ENCODE measurements around the gene BDNF. TPM values are rescaled to one million over a fixed set of nuclear protein-coding genes. Genes with fewer than 3 reads are reported as not detected.

BDNF gene
- total and polyA plus RNA-seq, 2 experiments from 2014 or later, result 4.9 to 9.0 TPM

DNA sequence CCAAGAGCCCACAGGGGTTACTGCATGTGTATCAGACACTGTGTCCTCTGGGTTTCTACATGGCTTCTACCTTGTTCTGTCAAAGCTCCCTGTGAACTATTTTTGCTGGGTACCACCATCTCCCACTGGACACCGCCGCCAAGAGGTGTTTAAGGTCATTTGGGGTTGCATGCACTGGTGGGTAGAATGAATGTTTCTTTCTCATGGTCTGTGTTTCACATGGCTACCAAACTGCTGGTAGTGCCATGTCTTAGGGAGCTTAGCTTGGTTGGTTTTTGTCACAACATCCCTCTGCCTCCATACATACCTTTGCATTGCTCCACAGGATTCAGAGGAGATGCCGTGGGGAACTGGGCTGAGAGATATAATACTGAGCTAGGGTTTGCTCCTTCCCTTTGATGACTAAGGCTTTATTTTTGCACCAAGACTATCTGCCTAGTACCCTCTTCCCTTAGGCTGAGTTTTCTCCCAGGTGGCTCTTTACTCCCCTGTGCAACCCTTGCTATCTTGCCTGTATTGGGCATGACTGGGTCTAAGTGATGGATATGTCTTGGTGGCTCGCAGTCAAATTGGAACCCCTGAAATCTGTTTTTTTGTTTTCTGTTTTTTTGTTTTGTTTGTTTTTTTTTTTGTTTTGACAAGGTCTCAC lies 73.2 kb downstream of the BDNF start:
- Histone ChIP-seq H3K27me3 (no peaks in the 10 kb centered on the region), H3K36me3 (replicated peaks; ENCODE audit: insufficient read depth, low read depth) (no peaks in the 10 kb centered on the region), H4K20me1 (ENCODE audit: insufficient read depth, poor library complexity, severe bottlenecking) (no peaks in the 10 kb centered on the region), H3K4me1 (ENCODE audit: insufficient read depth) (no peaks in the 10 kb centered on the region), H3K9me2 (replicated peaks; ENCODE audit: insufficient read depth) (no peaks in the 10 kb centered on the region), H3K9me3 (ENCODE audit: low read depth) (no peaks in the 10 kb centered on the region), H3K4me3 (no peak overlapping the region), H3K4me2 (no peak overlapping the region), H2AFZ (no peak overlapping the region), H3K79me2 (no peaks in the 10 kb centered on the region), H3K27ac (no peak overlapping the region)
- 99% methylated on average over 4 of the region's 4 CpGs for WGBS (ENCODE audit: low lambda C conversion rate, missing lambda C conversion rate)
- no peak for DNase-seq (ENCODE audit: low spot score)
- TF ChIP-seq CTCF (IDR thresholded peaks at IDR 0.05; ENCODE audit: poor library complexity), result no peak
- no peak for TF ChIP-seq EZH2phosphoT487 (IDR thresholded peaks at IDR 0.05; ENCODE audit: low read depth, severe bottlenecking, unreplicated experiment)
- TF ChIP-seq EZH2 (IDR thresholded peaks at IDR 0.05; ENCODE audit: borderline replicate concordance), result no peak

- Histone ChIP-seq H3K27me3 (no peaks in the 10 kb centered on the region), H3K79me2 (no peaks in the 10 kb centered on the region), H3K4me3 (no peak overlapping the region), H3K9me2 (replicated peaks; ENCODE audit: insufficient read depth) (no peaks in the 10 kb centered on the region), H3K4me2 (no peak overlapping the region), H4K20me1 (ENCODE audit: insufficient read depth, poor library complexity, severe bottlenecking) (no peaks in the 10 kb centered on the region), H3K9me3 (ENCODE audit: low read depth) (no peaks in the 10 kb centered on the region), H3K36me3 (replicated peaks; ENCODE audit: insufficient read depth, low read depth) (no peaks in the 10 kb centered on the region), H3K4me1 (ENCODE audit: insufficient read depth) (no peaks in the 10 kb centered on the region), H3K27ac (no peak overlapping the region), H2AFZ (no peak overlapping the region)
- TF ChIP-seq CTCF (IDR thresholded peaks at IDR 0.05; ENCODE audit: poor library complexity) (no peak), EZH2 (IDR thresholded peaks at IDR 0.05; ENCODE audit: borderline replicate concordance) (no peak), EZH2phosphoT487 (IDR thresholded peaks at IDR 0.05; ENCODE audit: low read depth, severe bottlenecking, unreplicated experiment) (no peak)
- WGBS (ENCODE audit: low lambda C conversion rate, missing lambda C conversion rate), result 72% methylated on average over 4 of the region's 4 CpGs
- no peak for DNase-seq (ENCODE audit: low spot score)
Observed at GRCh38 chr11:27626269-27626937, 73.9 kb downstream of the BDNF start.

GRCh38 chr11:27625347-27625912 lies 74.8 kb downstream of the BDNF start:
- no peaks in the 10 kb centered on the region for H3K79me2 ChIP-seq
- no peak overlapping the region for H2AFZ ChIP-seq
- H3K36me3 ChIP-seq (replicated peaks; ENCODE audit: insufficient read depth, low read depth), result no peaks in the 10 kb centered on the region
- no peaks in the 10 kb centered on the region for H3K27me3 ChIP-seq
- no peak overlapping the region for H3K27ac ChIP-seq
- no peak overlapping the region for H3K4me3 ChIP-seq
- H3K9me3 ChIP-seq (ENCODE audit: low read depth), result no peaks in the 10 kb centered on the region
- DNase-seq (ENCODE audit: low spot score), result no peak
- no peak overlapping the region for H3K4me2 ChIP-seq
- no peaks in the 10 kb centered on the region for H3K9me2 ChIP-seq (replicated peaks; ENCODE audit: insufficient read depth)
- TF ChIP-seq EZH2 (IDR thresholded peaks at IDR 0.05; ENCODE audit: borderline replicate concordance), result no peak
- TF ChIP-seq CTCF (IDR thresholded peaks at IDR 0.05; ENCODE audit: poor library complexity), result no peak
- TF ChIP-seq EZH2phosphoT487 (IDR thresholded peaks at IDR 0.05; ENCODE audit: low read depth, severe bottlenecking, unreplicated experiment), result no peak
- WGBS (ENCODE audit: low lambda C conversion rate, missing lambda C conversion rate), result 93% methylated on average over 1 of the region's 1 CpG
- H4K20me1 ChIP-seq (ENCODE audit: insufficient read depth, poor library complexity, severe bottlenecking), result no peaks in the 10 kb centered on the region
- H3K4me1 ChIP-seq (ENCODE audit: insufficient read depth), result no peaks in the 10 kb centered on the region

Data from hepatocyte (in vitro differentiated cells).